OCI-LY3 (cell line): ENCODE measurements around the gene LRTM2.

Source experiments
- EZH2phosphoT487 ChIP-seq: fragments of 200-600 bp; shearing (Covaris generic); IDR thresholded peaks from 2 replicates; pipeline ENCODE4 v1.6.1; 2018; ENCODE audit warnings: antibody characterized with exemption, mixed run types, low read depth
- TF ChIP-seq, protein P1 (sequence below): fragments of 200-600, 300-600 bp; sonication (generic); IDR thresholded peaks from 2 replicates; pipeline ENCODE4 v1.5.1; 2014; ENCODE audit warnings: antibody characterized with exemption, low read length, low read depth

DNA sequence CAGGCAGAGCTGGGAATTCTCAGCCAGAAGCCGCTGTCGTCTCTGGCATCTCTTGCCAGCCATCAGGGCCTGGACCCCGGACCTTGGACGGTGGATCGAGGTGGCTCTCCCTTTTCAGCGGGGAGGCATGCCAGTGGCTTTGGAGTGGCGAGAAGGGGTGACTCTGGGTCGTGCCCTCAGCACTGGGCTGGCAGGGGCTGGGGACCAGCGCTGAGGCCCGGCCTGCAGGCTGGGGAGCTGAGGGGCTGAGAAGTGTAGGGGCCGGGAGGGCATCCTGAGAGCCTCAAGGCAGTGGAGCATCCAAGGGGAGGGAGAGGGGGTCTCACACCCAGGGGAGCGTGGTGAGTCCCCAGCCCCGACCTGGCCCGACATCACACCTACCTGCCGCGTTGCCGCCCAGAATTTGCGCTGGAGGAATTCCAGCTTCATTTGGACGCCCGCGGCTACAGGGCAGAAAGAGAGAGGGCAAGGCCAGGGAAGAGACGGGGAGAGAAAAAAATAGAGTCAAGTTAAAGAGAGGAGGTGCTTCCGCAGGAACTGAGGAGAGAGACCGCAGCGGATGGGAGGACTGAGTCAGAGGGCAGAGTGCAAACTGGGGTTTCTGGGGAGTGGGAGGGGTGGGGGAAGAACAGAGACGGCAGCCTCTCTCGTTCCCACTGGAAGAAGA, 9.0 kb upstream of the LRTM2 start:
- TF ChIP-seq, protein P1, sequence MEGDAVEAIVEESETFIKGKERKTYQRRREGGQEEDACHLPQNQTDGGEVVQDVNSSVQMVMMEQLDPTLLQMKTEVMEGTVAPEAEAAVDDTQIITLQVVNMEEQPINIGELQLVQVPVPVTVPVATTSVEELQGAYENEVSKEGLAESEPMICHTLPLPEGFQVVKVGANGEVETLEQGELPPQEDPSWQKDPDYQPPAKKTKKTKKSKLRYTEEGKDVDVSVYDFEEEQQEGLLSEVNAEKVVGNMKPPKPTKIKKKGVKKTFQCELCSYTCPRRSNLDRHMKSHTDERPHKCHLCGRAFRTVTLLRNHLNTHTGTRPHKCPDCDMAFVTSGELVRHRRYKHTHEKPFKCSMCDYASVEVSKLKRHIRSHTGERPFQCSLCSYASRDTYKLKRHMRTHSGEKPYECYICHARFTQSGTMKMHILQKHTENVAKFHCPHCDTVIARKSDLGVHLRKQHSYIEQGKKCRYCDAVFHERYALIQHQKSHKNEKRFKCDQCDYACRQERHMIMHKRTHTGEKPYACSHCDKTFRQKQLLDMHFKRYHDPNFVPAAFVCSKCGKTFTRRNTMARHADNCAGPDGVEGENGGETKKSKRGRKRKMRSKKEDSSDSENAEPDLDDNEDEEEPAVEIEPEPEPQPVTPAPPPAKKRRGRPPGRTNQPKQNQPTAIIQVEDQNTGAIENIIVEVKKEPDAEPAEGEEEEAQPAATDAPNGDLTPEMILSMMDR: no peak
- no peak for TF ChIP-seq EZH2phosphoT487
